ENCODE results near the gene TCEA3. TPM values are rescaled to one million over a fixed set of nuclear protein-coding genes. Genes with fewer than 3 reads are reported as not detected.

TCEA3 gene
- total RNA-seq, 1 experiment from 2014 or later: 0.37 TPM

DNA sequence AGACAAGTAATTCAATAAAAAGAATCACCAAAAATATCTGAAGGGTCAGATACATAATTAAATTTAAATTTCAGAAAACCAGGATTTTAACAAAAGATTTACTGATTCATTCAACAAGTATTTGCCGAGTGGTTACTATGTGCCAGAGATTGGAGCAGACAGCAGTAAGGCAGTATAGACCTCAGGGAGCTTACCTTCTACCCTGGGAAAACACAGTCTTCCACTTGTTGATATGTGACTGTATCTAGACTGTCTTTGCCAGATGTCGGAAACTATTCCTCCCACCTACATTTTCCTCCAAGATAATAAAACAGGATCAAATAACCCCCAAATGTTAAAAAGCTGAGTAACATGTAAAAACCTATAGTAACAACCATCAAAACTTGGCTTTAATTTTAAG is 86.7 kb downstream of the TCEA3 start (continued):
- TF ChIP-seq, protein P1, sequence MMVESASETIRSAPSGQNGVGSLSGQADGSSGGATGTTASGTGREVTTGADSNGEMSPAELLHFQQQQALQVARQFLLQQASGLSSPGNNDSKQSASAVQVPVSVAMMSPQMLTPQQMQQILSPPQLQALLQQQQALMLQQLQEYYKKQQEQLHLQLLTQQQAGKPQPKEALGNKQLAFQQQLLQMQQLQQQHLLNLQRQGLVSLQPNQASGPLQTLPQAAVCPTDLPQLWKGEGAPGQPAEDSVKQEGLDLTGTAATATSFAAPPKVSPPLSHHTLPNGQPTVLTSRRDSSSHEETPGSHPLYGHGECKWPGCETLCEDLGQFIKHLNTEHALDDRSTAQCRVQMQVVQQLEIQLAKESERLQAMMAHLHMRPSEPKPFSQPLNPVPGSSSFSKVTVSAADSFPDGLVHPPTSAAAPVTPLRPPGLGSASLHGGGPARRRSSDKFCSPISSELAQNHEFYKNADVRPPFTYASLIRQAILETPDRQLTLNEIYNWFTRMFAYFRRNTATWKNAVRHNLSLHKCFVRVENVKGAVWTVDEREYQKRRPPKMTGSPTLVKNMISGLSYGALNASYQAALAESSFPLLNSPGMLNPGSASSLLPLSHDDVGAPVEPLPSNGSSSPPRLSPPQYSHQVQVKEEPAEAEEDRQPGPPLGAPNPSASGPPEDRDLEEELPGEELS (CRISPR knock-in tag; IDR thresholded peaks at IDR 0.05): no peak
- TF ChIP-seq ETV6 (CRISPR knock-in tag; IDR thresholded peaks at IDR 0.05): no peak
- no peak for TF ChIP-seq NR3C1 (CRISPR knock-in tag; conservative IDR thresholded peaks at IDR 0.05; ENCODE audit: low read depth)

DNA sequence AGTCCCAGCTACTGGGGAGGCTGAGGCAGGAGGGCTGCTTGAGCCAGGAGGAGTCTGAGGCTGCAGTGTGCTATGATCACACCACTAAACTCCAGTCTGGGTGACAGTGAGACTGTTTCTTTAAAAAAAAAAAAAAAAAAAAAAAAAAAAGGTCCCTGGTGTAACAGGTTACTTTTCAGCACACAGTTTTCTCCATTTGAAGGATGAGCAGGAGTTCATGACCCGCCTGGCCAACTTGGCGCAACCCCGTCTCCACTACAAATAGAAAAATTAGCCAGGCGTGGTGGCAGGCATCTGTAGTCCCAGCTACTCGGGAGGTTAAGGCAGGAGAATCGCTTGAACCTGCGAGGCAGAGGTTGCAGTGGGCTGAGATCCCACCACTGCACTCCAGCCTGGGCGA is 92.8 kb downstream of the TCEA3 start:
- TF ChIP-seq, protein P2, sequence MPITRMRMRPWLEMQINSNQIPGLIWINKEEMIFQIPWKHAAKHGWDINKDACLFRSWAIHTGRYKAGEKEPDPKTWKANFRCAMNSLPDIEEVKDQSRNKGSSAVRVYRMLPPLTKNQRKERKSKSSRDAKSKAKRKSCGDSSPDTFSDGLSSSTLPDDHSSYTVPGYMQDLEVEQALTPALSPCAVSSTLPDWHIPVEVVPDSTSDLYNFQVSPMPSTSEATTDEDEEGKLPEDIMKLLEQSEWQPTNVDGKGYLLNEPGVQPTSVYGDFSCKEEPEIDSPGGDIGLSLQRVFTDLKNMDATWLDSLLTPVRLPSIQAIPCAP (CRISPR knock-in tag; IDR thresholded peaks at IDR 0.05): no peak
- TF ChIP-seq GTF2I (CRISPR knock-in tag; conservative IDR thresholded peaks at IDR 0.05) (no peak), ZBTB21 (CRISPR knock-in tag; IDR thresholded peaks at IDR 0.05; ENCODE audit: borderline replicate concordance) (no peak), EMX1 (CRISPR knock-in tag; IDR thresholded peaks at IDR 0.05) (no peak), MYBL2 (CRISPR knock-in tag; IDR thresholded peaks at IDR 0.05) (no peak), MXD4 (CRISPR knock-in tag; IDR thresholded peaks at IDR 0.05; ENCODE audit: borderline replicate concordance) (no peak), SMAD4 (CRISPR knock-in tag; IDR thresholded peaks at IDR 0.05) (no peak), NR3C1 (CRISPR knock-in tag; conservative IDR thresholded peaks at IDR 0.05; ENCODE audit: low read depth) (no peak), ETV6 (CRISPR knock-in tag; IDR thresholded peaks at IDR 0.05) (no peak), CBFB (CRISPR knock-in tag; IDR thresholded peaks at IDR 0.05; ENCODE audit: low read depth) (no peak), IRF2 (CRISPR knock-in tag; IDR thresholded peaks at IDR 0.05; ENCODE audit: borderline replicate concordance, low read depth) (no peak)
- TF ChIP-seq, protein P3, sequence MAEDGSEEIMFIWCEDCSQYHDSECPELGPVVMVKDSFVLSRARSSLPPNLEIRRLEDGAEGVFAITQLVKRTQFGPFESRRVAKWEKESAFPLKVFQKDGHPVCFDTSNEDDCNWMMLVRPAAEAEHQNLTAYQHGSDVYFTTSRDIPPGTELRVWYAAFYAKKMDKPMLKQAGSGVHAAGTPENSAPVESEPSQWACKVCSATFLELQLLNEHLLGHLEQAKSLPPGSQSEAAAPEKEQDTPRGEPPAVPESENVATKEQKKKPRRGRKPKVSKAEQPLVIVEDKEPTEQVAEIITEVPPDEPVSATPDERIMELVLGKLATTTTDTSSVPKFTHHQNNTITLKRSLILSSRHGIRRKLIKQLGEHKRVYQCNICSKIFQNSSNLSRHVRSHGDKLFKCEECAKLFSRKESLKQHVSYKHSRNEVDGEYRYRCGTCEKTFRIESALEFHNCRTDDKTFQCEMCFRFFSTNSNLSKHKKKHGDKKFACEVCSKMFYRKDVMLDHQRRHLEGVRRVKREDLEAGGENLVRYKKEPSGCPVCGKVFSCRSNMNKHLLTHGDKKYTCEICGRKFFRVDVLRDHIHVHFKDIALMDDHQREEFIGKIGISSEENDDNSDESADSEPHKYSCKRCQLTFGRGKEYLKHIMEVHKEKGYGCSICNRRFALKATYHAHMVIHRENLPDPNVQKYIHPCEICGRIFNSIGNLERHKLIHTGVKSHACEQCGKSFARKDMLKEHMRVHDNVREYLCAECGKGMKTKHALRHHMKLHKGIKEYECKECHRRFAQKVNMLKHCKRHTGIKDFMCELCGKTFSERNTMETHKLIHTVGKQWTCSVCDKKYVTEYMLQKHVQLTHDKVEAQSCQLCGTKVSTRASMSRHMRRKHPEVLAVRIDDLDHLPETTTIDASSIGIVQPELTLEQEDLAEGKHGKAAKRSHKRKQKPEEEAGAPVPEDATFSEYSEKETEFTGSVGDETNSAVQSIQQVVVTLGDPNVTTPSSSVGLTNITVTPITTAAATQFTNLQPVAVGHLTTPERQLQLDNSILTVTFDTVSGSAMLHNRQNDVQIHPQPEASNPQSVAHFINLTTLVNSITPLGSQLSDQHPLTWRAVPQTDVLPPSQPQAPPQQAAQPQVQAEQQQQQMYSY (CRISPR knock-in tag; IDR thresholded peaks at IDR 0.05): no peak
- TF ChIP-seq, protein P4, sequence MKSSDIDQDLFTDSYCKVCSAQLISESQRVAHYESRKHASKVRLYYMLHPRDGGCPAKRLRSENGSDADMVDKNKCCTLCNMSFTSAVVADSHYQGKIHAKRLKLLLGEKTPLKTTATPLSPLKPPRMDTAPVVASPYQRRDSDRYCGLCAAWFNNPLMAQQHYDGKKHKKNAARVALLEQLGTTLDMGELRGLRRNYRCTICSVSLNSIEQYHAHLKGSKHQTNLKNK (CRISPR knock-in tag; IDR thresholded peaks at IDR 0.05): no peak
- TF ChIP-seq, protein P5, sequence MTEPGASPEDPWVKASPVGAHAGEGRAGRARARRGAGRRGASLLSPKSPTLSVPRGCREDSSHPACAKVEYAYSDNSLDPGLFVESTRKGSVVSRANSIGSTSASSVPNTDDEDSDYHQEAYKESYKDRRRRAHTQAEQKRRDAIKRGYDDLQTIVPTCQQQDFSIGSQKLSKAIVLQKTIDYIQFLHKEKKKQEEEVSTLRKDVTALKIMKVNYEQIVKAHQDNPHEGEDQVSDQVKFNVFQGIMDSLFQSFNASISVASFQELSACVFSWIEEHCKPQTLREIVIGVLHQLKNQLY (CRISPR knock-in tag; IDR thresholded peaks at IDR 0.05): no peak
- TF ChIP-seq, protein P6, sequence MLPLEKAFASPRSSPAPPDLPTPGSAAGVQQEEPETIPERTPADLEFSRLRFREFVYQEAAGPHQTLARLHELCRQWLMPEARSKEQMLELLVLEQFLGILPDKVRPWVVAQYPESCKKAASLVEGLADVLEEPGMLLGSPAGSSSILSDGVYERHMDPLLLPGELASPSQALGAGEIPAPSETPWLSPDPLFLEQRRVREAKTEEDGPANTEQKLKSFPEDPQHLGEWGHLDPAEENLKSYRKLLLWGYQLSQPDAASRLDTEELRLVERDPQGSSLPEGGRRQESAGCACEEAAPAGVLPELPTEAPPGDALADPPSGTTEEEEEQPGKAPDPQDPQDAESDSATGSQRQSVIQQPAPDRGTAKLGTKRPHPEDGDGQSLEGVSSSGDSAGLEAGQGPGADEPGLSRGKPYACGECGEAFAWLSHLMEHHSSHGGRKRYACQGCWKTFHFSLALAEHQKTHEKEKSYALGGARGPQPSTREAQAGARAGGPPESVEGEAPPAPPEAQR (CRISPR knock-in tag; IDR thresholded peaks at IDR 0.05): no peak
- TF ChIP-seq, protein P7, sequence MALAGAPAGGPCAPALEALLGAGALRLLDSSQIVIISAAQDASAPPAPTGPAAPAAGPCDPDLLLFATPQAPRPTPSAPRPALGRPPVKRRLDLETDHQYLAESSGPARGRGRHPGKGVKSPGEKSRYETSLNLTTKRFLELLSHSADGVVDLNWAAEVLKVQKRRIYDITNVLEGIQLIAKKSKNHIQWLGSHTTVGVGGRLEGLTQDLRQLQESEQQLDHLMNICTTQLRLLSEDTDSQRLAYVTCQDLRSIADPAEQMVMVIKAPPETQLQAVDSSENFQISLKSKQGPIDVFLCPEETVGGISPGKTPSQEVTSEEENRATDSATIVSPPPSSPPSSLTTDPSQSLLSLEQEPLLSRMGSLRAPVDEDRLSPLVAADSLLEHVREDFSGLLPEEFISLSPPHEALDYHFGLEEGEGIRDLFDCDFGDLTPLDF (CRISPR knock-in tag; IDR thresholded peaks at IDR 0.05): no peak
- peaks cover 67% of the 10 kb centered on the region for H3K36me3 Mint-ChIP-seq
- no peak for DNase-seq (ENCODE audit: low spot score)
- no peaks in the 10 kb centered on the region for H3K4me1 Mint-ChIP-seq
- ChIA-PET CTCF (no interaction called here), POLR2A (no interaction called here)
- no peak for ATAC-seq
- H3K27ac Mint-ChIP-seq: no peak overlapping the region
- no peaks in the 10 kb centered on the region for H3K9me3 Mint-ChIP-seq
- H3K4me3 Mint-ChIP-seq: no peak overlapping the region
- H3K27me3 Mint-ChIP-seq (ENCODE audit: low read depth): no peaks in the 10 kb centered on the region

Other genes starting within 250 kb of the TCEA3 start
- gene HTR1D, start 207.2 kb downstream of the TCEA3 start, total RNA-seq (2021): 5.4 to 7.9 TPM (median 7.9 TPM) in 3 replicates
- gene HNRNPR, start 80.5 kb downstream of the TCEA3 start, total RNA-seq (2021): 157 to 178 TPM (median 170 TPM) in 3 replicates
- gene ZNF436, start 54.9 kb downstream of the TCEA3 start, total RNA-seq (2021): 1.3 to 1.7 TPM (median 1.6 TPM) in 3 replicates
- 64.5 to 71.2 TPM (median 70.3 TPM) in 3 replicates for gene ASAP3, start 59.4 kb upstream of the TCEA3 start, total RNA-seq (2021)
- gene E2F2, start 106.5 kb upstream of the TCEA3 start, total RNA-seq (2021): 4.9 to 5.6 TPM (median 5.4 TPM) in 3 replicates
- gene ID3, start 134.8 kb upstream of the TCEA3 start, total RNA-seq (2021): 168 to 278 TPM (median 273 TPM) in 3 replicates